A549 treated with ZK216348 at 1 μM for 4 hours (cell line): Measurements from ENCODE around the gene PRND. TPM values are rescaled to one million over a fixed set of nuclear protein-coding genes. Genes with fewer than 3 reads are reported as not detected.

ENCODE experiments used
- total RNA-seq: library from RNA; stranded (reverse); fragments of 200-300 nt; extraction: Qiagen RNA extraction; gene quantifications from 5 replicates; pipeline ENCODE4 v1.2.3, GENCODE V29; 2022; ENCODE audit warnings: low read depth

PRND gene, protein sequence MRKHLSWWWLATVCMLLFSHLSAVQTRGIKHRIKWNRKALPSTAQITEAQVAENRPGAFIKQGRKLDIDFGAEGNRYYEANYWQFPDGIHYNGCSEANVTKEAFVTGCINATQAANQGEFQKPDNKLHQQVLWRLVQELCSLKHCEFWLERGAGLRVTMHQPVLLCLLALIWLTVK
- not detected in 5 replicates for total RNA-seq

DNA sequence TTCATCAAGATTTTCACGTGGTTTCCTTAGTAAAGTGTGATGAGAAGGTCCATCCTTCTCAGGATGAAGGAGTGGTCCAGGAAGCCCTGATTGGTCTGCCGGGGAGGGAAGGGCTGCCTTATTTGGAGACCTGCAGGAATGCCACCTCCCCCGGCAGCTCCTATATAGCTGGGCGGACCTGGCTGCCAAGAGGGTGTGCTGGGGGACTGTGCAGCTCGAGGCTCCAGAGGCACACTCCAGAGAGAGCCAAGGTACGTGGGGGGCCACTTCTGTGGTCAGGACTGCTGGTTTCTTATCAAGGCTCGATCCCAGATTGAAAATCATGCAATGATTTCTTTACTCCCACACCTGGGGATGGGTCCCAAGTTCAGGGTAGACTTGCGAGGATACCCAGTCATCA is at the start of gene PRND:
TSS of gene PRND (plus strand) at position 191 of the 400 bp plus-strand sequence. CDS start 2,643 bp downstream, outside the sequence.

Other genes with a start within 250 kb of the PRND start
- gene PRNP, start 35.5 kb upstream of the PRND start, total RNA-seq, result 124 to 152 TPM (median 137 TPM) in 5 replicates
- 11.1 to 18.6 TPM (median 14.4 TPM) in 5 replicates for gene RASSF2, start 101.7 kb downstream of the PRND start, total RNA-seq